ENCODE measurements around the gene TRIM45. TPM values are rescaled to one million over a fixed set of nuclear protein-coding genes. Genes with fewer than 3 reads are reported as not detected.

The TRIM45 gene
- total RNA-seq, 2 donors from 2014 or later: 1.5 to 7.1 TPM

DNA sequence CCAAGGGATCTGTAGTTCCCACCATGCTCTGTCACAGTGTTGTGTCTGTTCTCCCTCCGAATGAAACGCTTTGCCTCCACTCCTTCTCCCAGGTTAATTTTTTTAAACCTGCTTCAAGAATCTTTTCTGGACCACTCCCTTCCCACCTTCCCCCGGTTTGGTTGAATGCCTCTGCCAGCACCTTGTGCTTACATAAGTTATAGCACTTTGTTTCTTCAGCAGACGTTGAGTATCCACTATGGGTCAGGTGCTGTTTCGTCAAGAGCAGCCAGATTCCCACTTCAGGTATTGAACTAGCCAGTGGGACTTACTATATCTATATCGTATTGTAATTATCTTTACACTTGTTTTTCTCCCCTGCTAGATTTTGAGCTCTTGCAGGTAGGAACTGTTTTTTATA is 33.9 kb downstream of the TRIM45 start:
- H3K9me3 ChIP-seq: no peaks in the 10 kb centered on the region
- H3K27ac ChIP-seq: no peak overlapping the region
- no peak overlapping the region for H3K4me3 ChIP-seq
- H3K27me3 ChIP-seq (replicated peaks; ENCODE audit: insufficient read depth): no peaks in the 10 kb centered on the region
- DNase-seq (ENCODE audit: low spot score) (no peak), ATAC-seq (ENCODE audit: insufficient number of reproducible peaks, low FRiP score, low read depth) (no peak)
- TF ChIP-seq, protein P1, sequence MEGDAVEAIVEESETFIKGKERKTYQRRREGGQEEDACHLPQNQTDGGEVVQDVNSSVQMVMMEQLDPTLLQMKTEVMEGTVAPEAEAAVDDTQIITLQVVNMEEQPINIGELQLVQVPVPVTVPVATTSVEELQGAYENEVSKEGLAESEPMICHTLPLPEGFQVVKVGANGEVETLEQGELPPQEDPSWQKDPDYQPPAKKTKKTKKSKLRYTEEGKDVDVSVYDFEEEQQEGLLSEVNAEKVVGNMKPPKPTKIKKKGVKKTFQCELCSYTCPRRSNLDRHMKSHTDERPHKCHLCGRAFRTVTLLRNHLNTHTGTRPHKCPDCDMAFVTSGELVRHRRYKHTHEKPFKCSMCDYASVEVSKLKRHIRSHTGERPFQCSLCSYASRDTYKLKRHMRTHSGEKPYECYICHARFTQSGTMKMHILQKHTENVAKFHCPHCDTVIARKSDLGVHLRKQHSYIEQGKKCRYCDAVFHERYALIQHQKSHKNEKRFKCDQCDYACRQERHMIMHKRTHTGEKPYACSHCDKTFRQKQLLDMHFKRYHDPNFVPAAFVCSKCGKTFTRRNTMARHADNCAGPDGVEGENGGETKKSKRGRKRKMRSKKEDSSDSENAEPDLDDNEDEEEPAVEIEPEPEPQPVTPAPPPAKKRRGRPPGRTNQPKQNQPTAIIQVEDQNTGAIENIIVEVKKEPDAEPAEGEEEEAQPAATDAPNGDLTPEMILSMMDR (IDR thresholded peaks at IDR 0.05): no peak
- no peaks in the 10 kb centered on the region for H3K36me3 ChIP-seq
- H3K4me1 ChIP-seq (ENCODE audit: control insufficient read depth in 1 of 2, low read depth in 2 of 2): peaks cover 3 to 8% of the 10 kb centered on the region in 2 donors

DNA sequence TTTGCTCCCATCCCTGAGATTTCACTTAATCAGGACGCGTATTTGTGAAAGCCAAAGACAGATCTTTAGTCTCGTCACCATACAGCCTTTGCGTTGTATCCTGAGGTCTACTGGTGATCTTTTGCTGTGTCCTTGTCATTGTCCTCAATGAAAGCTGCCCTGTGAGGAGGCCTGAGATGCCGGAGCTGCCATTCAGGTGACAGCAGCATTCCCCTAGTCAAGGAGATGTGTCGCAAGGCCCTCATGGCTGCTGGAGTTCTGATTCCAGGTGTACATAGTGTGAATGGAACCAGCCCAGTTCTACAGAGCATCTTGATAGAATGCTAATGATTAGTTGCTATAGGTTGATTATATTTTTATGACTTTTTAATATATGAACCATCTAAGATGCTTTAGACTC is 37.3 kb downstream of the TRIM45 start:
- TF ChIP-seq, protein P1 (IDR thresholded peaks at IDR 0.05): no peak
- H3K27ac ChIP-seq: no peak overlapping the region
- H3K4me3 ChIP-seq: no peak overlapping the region
- H3K4me1 ChIP-seq (ENCODE audit: control insufficient read depth in 1 of 2, low read depth in 2 of 2): no peaks in the 10 kb centered on the region
- DNase-seq (ENCODE audit: low spot score) (no peak), ATAC-seq (ENCODE audit: insufficient number of reproducible peaks, low FRiP score, low read depth) (no peak)
- H3K27me3 ChIP-seq (replicated peaks; ENCODE audit: insufficient read depth): no peaks in the 10 kb centered on the region
- H3K36me3 ChIP-seq: peaks cover 8% of the 10 kb centered on the region
- no peaks in the 10 kb centered on the region for H3K9me3 ChIP-seq

DNA sequence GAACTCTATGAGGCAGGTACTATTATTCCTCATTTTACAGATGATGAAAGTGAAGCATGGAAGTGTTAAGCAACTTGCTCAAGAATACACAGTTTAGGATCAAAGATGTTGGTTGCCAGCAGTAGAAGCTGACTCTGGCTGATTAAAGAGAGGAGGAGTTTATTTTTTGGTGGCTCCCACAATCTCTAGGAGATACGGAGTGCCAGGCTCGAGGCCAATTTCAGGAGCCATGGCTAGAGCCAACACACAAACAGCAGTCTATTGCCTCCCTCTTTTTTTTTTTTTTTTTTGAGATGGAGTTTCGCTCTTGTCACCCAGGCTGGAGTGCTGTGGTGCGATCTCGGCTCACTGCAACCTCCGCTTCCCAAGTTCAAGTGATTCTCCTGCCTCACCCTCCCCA is 41.8 kb downstream of the TRIM45 start:
- H3K27me3 ChIP-seq (replicated peaks; ENCODE audit: insufficient read depth): no peaks in the 10 kb centered on the region
- H3K4me3 ChIP-seq: no peak overlapping the region
- H3K4me1 ChIP-seq (ENCODE audit: control insufficient read depth in 1 of 2, low read depth in 2 of 2): no peaks in the 10 kb centered on the region
- H3K9me3 ChIP-seq: no peaks in the 10 kb centered on the region
- peaks cover 27% of the 10 kb centered on the region for H3K36me3 ChIP-seq
- TF ChIP-seq, protein P1 (IDR thresholded peaks at IDR 0.05): no peak
- ATAC-seq (ENCODE audit: insufficient number of reproducible peaks, low FRiP score, low read depth): no peak
- H3K27ac ChIP-seq: no peak overlapping the region
- DNase-seq (ENCODE audit: low spot score): no peak

DNA sequence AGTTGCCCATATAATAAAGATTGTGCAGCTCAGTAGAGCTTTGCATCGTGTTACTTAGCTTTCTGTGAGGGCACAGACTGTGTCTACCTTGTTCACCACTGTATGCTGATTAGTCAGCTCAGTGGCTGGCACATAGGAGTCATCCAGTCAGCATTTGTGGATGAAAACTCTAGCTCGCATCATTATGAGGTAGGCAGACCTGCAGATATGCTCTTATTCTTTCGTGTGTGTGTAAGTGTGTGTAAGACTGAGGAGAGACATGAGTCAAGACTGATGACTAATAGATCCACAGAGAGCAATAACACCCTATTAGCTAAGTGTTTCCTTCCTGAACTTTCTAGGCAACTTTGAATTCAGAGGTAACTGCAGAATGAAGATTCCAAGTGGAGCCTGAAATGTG is 44.3 kb downstream of the TRIM45 start:
- H3K27ac ChIP-seq: no peak overlapping the region
- ATAC-seq (ENCODE audit: insufficient number of reproducible peaks, low FRiP score, low read depth) (no peak), DNase-seq (ENCODE audit: low spot score) (no peak)
- no peaks in the 10 kb centered on the region for H3K4me1 ChIP-seq (ENCODE audit: control insufficient read depth in 1 of 2, low read depth in 2 of 2)
- TF ChIP-seq, protein P1 (IDR thresholded peaks at IDR 0.05): no peak
- no peaks in the 10 kb centered on the region for H3K27me3 ChIP-seq (replicated peaks; ENCODE audit: insufficient read depth)
- H3K4me3 ChIP-seq: no peak overlapping the region
- H3K36me3 ChIP-seq: peaks cover 27% of the 10 kb centered on the region
- no peaks in the 10 kb centered on the region for H3K9me3 ChIP-seq

DNA sequence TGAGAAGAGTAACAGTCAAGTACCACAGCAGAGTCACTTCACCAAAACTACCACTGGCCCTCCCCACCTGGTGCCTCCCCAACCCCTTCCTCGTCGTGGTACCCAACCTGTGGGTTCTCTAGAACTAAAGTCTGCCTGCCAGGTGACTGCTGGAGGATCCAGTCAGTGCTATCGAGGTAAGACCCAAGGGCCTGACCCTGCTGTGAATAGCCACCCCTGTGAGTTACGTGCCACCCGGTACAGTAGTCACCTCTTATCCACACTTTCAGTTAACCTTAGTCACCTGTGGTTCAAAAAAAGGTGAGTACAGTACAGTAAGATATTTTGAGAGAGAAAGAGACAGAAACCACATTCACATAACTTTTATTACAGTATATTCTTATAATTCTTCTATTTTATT is 44.9 kb downstream of the TRIM45 start:
- peaks cover 24% of the 10 kb centered on the region for H3K36me3 ChIP-seq

More for the DNA sequence above, 44.9 kb downstream of the TRIM45 start:
- Histone ChIP-seq H3K4me1 (ENCODE audit: control insufficient read depth in 1 of 2, low read depth in 2 of 2) (no peaks in the 10 kb centered on the region), H3K27ac (no peak overlapping the region), H3K27me3 (replicated peaks; ENCODE audit: insufficient read depth) (no peaks in the 10 kb centered on the region), H3K4me3 (no peak overlapping the region), H3K9me3 (no peaks in the 10 kb centered on the region)
- DNase-seq (ENCODE audit: low spot score): no peak
- TF ChIP-seq, protein P1 (IDR thresholded peaks at IDR 0.05): no peak
- ATAC-seq (ENCODE audit: insufficient number of reproducible peaks, low FRiP score, low read depth): no peak
